ENCODE measurements around the gene WDPCP.
A peak's percentile ranks its signal among the peaks of the same experiment; 100 is the strongest.
"Not testable (repeated sequence)": the region's sequence is repeated elsewhere in the genome, so short reads cannot be mapped to it uniquely, and the experiment has no call there.

The WDPCP gene

GRCh38 chr2:63494100-63494499 lies 94.2 kb downstream of the WDPCP start:
- no peak for DNase-seq (ENCODE audit: low read depth)
- in situ Hi-C loops (cut with HindIII; ENCODE audit: low sequenced_read_pairs) = no loop called here
- no peak for TF ChIP-seq CTCF (IDR thresholded peaks at IDR 0.05; ENCODE audit: low read depth, low read length, missing control alignments)
- no peak overlapping the region for H3K4me3 ChIP-seq (ENCODE audit: low read depth, low read length)

- in situ Hi-C loops (cut with HindIII; ENCODE audit: low sequenced_read_pairs) = no loop called here
Observed at GRCh38 chr2:63488118-63488713, 100.1 kb downstream of the WDPCP start.

DNA sequence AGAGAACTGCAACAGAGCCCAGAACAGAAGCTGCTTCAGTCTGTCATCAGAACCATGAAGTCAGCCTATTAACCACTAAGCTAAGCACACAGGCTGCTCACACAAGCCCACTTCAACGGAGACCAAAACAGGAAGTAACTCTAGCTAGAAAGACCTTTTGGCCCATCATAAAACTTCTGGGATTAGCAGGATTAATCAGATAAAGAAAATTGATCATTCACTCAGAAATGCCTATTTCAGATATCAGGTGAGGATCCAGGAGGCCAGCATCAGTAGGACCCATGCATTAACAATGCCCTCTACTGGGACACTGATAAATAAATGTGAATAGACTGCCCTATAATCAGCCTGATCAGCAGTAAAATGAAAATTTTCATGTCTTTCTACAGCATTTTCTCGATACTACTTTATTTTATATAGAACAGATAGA lies 101.4 kb downstream of the WDPCP start:
- peak; percentile 3 for TF ChIP-seq CTCF (IDR thresholded peaks at IDR 0.05; ENCODE audit: low read depth, low read length, missing control alignments)
- DNase-seq (ENCODE audit: low read depth) = no peak
- in situ Hi-C loops (cut with HindIII; ENCODE audit: low sequenced_read_pairs) = no loop called here
- no peak overlapping the region for H3K4me3 ChIP-seq (ENCODE audit: low read depth, low read length)

More at GRCh38 chr2:63488118-63488713, 100.1 kb downstream of the WDPCP start:
- DNase-seq (ENCODE audit: low read depth) = peak; percentile 37
- peak; percentile 82 for TF ChIP-seq CTCF (IDR thresholded peaks at IDR 0.05; ENCODE audit: low read depth, low read length, missing control alignments)
- no peak overlapping the region for H3K4me3 ChIP-seq (ENCODE audit: low read depth, low read length)

DNA sequence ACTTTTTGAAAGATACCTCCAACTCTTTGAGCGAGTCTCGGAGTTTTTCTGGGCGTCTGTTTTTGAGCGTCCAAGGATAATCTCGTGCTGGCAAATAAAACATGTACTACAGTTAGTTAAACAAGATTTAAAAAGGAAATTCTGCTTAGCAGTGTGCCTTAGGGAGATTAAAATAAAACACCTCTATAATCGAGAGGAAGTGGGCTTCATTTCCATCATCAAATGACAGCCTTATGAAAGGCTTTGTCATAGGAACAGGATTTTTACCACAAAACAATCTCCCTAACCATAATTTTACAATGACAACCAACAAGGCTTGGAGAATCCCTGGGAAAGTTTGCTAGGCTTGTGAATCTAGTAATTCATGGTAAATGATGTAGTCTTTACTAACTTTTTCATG lies 103.4 kb downstream of the WDPCP start:
- no peak for TF ChIP-seq CTCF (IDR thresholded peaks at IDR 0.05; ENCODE audit: low read depth, low read length, missing control alignments)
- no peak for DNase-seq (ENCODE audit: low read depth)
- in situ Hi-C loops (cut with HindIII; ENCODE audit: low sequenced_read_pairs) = no loop called here
- no peak overlapping the region for H3K4me3 ChIP-seq (ENCODE audit: low read depth, low read length)

DNA sequence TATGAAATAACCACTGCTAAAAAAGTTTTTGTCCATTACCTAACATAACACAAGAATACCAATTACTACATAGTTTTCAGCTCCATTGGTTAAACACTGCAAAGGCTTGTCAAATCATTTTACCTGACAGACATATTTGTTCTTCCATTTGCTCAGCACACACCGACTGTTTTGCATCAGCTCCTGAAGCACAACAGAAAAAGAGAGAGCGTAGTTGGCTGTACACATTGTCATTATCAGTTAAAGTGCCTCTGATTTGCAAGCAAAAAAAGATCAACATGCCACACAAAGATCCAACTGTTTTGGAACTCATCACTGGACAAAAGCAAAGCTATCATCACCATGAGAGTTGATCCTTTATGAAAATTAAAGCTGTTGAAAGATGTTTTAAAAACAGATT lies 103.8 kb downstream of the WDPCP start:
- no peak overlapping the region for H3K4me3 ChIP-seq (ENCODE audit: low read depth, low read length)
- in situ Hi-C loops (cut with HindIII; ENCODE audit: low sequenced_read_pairs) = no loop called here
- no peak for TF ChIP-seq CTCF (IDR thresholded peaks at IDR 0.05; ENCODE audit: low read depth, low read length, missing control alignments)
- no peak for DNase-seq (ENCODE audit: low read depth)

GRCh38 chr2:63477686-63478085 lies 110.6 kb downstream of the WDPCP start:
- H3K4me3 ChIP-seq (ENCODE audit: low read depth, low read length) = no peak overlapping the region
- no peak for TF ChIP-seq CTCF (IDR thresholded peaks at IDR 0.05; ENCODE audit: low read depth, low read length, missing control alignments)
- in situ Hi-C loops (cut with HindIII; ENCODE audit: low sequenced_read_pairs) = no loop called here
- no peak for DNase-seq (ENCODE audit: low read depth)

DNA sequence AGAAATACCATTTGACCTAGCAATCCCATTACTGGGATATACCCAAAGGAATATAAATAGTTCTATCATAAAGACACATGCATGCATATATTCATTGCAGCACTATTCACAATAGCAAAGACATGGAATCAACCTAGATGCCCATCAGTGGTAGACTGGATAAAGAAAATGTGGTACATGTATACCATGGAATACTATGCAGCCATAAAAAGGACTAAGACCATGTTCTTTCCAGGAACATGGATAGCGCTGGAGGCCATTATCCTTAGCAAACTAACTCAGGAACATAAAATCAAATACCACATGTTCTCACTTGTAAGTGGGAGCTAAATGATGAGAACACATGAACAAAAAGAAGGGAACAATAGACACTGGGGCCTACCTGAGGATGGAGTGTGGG lies 119.0 kb downstream of the WDPCP start:
- H3K4me3 ChIP-seq (ENCODE audit: low read depth, low read length); DNase-seq (ENCODE audit: low read depth); in situ Hi-C loops (cut with HindIII; ENCODE audit: low sequenced_read_pairs): not testable (repeated sequence)
